GM21529 (cell line): ENCODE measurements around the gene RNF126.
"Not testable (repeated sequence)": the region's sequence is repeated elsewhere in the genome, so short reads cannot be mapped to it uniquely, and the experiment has no call there.

ENCODE experiments used
- ATAC-seq: cut with Tn5 transposase; IDR thresholded peaks from one replicate; pipeline ENCODE4 v1.9.1; 2021; ENCODE audit not compliant: unreplicated experiment

Gene RNF126

DNA sequence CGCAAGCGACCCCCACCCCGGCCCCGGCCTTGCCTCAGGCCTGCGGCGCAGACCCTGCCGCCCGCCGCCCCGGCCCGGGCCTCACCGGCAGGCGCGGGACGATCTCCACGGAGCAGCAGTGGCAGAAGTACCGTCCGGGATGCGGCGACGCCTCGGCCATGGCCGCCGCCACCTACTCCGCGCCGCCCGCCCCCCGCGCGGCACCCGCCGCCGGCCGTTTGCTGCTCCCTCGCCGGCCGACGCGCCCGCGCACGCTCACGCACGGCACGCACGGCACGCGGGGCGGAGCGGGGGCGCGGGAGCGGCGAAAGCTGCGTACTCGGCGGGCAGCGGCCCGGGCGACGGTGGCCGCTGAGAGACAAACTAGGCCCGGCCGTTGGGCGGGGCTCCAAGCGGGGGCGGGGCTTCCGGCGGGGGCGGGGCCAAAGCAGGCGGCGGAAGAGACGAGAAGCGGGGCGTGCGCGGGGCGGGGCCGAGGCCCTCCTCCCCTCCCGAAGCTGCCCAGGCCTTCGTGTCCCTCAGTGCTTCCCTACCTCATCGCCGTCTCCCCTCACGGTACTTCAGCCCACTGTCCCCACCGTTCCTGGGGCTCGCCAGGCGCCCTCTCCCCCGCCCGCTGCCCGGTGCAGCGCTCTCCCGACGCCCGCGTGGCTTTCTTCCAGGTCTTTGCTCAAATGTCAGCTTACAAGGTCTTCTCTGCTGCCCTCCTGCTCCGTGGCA, at the start of gene RNF126:
RNF126 (minus strand) TSS at position 253 of the 720 bp plus-strand sequence; CDS start at position 160, 93 bp downstream.
- ATAC-seq = peak; percentile 54

DNA sequence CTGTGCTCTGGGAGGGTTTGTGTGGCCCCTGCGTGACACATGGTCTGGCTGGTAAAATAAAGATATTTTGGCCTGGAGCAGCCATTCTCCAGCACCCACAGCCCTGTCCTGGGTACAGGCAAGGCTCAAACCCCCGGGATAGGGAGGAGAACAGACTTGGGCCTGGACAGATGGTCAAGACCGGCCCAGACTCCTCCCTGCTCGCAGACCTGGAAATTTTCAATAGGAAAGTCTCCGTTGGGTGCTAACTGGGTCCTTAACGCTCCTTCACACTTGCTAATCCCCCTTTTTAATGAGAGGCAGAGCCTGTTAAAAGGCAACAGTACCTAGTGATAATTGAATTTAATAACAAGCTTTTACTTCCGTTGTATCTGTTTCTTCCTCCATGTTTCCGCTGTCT, 48.2 kb upstream of the RNF126 start:
- ATAC-seq = no peak

DNA sequence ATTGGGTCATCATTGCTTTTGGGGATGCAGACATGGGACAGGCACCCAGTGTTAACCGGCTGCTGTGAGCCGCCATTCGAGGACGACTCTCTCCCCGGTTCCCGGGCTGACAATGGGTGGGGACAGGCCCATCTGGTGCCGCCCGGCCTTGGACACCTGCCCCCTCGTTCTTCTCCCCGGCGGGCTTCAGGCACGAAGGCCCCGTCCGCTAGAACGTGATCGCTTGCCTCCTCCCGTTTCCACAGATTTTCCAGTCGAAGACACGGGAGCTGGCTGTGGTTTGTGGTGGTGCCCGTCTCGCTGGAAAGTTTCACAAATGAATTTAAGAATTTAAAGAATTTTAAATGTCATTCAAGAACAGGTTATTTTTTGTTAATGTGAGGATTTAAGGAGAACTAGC, 47.8 kb upstream of the RNF126 start:
- ATAC-seq = no peak

DNA sequence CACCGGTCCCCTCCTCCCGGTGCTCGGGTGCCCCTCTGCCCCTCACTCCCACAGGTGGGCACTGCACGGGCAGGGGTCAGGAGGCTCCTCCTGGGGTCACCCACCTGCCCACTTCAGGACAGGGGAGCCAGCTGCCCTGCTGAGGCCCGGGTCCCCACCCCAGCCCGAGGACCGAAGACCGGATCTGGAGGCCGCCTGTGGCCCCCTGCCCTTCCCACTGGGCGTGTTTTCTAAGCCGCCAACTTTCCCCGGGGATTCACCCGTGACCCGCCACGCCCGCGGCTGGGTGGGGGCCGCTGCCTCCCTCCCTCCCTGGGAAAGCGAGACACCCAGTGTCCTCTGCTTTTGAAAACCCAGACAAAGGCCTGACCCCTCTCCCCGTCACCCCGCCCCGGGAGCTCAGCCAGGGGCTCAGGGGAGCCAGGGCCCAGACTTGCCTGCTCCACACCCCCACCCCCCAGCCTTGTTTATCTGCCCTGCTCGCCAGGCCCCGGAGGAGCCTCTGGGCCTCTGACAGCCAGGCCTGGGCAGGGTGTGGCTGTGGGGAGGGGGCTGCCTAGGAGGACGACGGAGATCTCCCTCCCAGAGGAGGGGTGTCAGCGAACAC, 47.1 kb upstream of the RNF126 start:
- ATAC-seq = no peak

DNA sequence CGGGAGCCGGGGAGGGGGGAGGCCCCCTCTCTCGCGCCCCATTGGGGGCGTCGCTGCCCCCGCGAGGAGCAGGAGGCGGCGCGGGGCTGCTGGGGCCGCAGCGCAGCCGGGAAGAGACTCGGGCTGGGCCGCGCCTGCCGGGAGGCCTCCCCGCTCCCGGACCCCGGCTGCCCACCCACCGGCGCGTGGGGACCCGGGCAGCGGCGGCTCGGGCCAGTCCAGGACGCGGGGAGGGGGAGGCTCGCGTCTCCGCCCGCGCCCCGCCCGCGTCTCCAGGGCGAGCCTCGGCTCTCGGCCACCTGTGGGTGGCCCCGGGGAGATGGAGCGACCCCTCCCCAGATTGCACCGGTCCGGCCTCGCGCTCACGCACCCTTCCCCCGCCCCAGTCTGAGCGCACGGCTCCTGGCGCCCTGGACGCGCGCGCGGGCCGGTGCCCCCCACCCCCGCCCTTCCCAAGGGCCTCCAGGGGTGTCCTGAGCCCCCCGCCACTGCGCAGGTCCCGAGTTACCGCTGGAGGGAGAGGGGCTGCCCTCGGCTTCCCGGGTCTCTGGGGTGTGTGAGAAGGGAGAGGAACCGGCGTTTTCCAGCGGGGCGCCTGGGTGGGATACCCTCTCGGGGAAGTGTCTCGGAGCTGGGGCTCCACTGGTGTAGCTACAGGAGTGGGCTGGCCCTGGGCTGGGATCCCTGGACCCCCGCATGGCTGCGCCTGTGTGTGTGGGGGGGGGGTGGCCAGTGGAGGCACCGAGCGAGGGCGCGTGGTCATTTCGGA, 46.4 kb upstream of the RNF126 start:
- ATAC-seq = no peak

DNA sequence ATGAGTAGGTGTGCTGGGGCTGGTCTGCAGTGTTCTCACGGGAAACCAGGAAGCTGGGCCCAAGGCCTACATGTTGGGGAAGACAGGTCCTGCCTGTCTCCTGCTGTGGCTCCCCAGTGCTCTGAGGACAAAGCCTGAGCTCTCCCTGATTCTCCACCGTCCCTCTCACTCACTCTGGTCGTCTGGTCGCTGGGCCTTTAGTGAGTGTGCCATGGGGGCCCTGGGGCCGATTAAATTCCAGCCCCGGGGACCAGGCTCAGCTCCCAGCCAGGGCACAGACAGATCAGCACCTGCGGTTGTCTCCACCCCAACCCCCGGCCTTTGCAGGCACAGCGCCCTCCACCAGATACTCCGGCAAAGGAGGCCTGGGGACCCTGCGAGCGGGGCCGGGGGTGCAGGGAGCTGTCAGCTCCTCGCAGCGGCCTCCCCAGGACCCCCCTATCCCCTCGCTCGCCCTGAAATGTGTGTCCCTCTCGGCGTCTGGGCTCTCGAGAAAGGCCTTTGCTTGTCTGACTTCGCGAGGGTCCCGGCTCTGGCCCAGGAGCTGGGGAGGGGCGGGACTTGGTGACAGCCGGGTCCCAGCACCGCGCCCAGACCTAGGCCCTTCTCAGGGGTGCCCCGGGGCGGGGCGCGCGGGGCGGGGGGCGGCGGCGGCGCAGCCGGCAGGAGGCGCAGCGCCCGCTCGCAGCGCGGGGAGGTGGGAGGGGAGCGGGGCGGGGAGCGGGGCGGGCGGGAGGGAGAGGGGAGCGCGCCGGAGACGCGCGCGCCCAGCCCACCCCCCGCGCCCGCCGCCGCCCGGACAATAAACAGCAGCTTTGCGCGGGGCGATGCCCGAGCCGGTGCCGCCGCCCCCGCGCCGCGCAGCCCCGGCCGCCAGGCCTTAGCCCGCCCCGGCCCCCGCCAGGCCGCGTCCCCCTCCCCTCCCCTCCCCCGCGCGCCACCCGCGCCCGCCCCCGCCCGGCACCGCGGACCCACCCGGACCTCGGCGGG, 45.4 kb upstream of the RNF126 start, which contains the start of gene PALM:
PALM (plus strand) TSS at position 782 of the 990 bp plus-strand sequence. CDS start 212 bp downstream, outside the sequence.
- ATAC-seq = no peak

DNA sequence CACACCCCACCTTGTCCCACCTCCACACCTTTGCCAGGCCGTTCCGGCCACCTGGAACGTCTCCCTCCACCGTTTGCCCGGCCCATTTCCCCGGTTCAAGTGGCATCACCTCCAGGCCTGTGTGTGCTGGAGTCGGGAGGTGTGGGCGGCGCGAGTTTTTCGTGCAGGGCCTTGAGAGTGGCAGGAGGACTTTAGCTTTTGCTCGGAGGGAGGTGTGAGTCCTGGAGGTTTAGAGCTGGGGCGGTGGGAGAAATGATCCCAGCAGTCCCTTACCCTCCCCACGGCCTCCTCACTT, 41.4 kb upstream of the RNF126 start:
- ATAC-seq = no peak

DNA sequence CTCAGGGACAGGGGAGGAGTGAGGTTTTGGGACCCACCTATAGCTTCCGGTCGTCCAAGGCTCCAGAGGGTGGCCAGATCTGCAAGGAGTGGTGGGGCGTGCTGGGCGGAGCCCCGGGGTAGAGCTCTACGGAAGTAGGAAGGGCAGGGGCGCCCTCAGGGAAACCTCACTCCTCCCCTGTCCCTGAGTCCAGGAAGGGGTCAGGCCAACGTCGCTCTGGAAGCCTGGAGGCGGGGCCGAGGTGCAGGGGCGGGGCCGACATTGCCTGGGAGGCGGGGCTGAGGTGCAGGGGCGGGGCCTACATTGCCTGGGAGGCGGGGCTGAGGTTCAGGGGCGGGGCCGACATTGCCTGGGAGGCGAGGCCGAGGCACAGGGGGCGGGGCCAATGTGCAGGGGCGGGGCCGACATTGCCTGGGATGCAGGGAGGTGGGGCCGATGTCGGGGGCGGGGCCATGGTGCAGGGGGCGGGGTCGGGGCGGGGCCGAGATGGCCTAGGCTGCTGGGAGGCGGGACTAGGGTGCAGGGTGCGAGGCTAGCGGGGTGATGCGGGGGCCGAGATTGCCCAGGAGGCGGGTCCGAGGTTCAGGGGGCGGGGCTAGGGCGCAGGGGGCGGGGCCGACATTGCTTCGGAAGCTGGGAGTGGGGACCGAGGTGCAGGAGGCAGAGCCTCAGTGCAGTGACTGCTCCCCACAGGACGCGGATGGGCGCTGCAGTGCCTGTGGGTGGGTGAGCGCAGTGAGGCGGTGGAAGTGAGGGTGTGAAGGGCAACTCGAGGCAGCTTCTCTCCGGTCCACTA, 40.8 kb upstream of the RNF126 start:
- ATAC-seq = no peak

DNA sequence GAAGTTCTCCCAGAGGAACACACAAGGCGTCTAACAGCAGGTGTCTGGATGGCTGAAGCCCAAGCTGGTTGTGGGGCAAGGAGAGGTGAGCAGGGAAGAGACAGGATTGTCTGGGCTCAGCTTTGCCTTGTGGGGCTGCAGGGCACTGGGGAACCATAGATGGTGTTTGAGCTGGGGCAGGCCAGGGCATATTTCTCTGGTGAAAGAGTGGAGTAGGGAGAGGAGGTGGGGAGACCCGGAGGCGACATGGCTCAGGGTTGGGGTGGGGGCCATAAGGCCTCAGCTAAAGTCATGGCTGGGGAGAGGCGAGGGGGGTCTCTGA, 40.3 kb upstream of the RNF126 start:
- ATAC-seq = no peak

DNA sequence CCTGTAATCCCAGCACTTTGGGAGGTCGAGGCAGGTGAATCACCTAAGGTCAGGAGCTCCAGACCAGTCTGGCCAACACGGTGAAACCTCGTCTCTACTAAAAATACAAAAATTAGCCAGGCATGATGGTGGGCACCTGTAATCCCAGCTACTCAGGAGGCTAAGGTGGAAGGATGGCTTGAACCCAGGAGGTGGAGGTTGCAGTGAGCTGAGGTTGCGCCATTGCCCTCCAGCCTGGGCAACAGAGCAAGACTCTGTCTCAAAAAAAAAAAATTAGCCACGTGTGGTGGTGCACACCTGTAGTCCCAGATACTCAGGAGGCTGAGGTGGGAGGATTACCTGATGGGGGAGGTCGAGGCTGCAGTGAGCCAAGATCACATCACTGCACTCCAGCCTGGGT, 39.8 kb upstream of the RNF126 start:
- not testable (repeated sequence) for ATAC-seq

DNA sequence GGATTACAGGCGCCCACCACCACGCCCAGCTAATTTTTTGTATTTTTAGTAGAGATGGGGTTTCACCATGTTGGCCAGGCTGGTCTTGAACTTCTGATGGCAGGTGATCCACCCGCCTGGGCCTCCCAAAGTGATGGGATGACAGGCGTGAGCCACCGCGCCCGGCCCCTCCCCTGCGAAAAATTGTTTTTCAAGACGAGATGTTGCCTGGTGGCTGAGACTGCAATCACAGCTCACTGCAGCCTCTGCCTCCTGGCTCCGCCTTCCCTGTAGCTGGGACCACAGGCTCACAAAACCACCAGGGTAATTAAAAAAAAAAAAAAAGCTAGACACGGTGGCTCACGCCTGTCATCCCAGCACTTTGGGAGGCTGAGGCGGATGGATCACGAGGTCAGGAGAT, 36.9 kb upstream of the RNF126 start:
- ATAC-seq = not testable (repeated sequence)

DNA sequence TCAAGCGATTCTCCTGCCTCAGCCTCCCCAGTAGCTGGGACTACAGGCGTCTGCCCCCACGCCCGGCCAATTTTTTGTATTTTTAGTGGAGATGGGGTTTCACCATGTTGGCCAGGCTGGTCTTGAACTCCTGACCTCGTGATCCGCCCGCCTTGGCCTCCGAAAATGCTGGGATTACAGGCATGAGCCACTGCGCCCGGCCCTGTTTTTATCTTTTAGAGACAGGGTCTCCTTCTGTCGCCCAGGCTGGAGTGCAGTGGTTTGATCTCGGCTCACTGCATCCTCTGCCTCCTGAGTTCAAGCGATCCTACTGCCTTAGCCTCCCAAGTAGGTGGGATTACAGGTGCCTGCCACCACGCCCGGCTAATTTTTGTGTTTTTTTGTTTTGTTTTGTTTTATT, 35.5 kb upstream of the RNF126 start:
- not testable (repeated sequence) for ATAC-seq

DNA sequence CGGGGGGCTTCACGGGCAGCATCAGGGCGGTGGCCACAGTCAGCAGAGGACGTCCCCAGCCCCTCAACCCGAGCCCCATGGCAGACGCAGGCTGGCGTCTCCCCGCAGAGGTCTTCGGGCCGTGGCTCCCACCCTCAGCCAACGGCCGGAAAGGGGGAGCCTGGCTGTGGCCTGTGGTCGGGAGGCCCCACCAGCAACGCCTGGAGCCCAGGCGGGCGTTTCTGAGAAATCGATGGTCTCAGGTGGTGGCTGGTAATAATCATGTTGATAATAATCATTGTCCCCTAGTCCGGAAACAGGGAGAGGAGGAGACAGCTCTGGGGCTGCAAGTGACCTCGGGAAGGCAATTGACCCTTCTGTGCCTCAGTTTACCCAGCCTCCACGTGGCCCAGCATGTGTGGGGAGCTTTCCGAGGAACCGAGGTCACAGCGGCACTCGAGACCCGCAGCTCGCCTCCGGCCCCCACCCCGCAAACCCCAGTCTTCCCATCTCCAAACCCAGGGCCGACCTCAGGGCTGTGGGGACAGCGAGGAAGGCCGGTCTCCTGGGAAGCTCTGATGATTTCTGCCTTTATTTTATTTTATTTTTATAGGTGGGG, 32.4 kb upstream of the RNF126 start, which contains the start of gene PRSS57:
PRSS57 (minus strand) TSS at position 101 of the 598 bp plus-strand sequence; CDS start at position 79, 22 bp downstream.
- ATAC-seq = no peak

DNA sequence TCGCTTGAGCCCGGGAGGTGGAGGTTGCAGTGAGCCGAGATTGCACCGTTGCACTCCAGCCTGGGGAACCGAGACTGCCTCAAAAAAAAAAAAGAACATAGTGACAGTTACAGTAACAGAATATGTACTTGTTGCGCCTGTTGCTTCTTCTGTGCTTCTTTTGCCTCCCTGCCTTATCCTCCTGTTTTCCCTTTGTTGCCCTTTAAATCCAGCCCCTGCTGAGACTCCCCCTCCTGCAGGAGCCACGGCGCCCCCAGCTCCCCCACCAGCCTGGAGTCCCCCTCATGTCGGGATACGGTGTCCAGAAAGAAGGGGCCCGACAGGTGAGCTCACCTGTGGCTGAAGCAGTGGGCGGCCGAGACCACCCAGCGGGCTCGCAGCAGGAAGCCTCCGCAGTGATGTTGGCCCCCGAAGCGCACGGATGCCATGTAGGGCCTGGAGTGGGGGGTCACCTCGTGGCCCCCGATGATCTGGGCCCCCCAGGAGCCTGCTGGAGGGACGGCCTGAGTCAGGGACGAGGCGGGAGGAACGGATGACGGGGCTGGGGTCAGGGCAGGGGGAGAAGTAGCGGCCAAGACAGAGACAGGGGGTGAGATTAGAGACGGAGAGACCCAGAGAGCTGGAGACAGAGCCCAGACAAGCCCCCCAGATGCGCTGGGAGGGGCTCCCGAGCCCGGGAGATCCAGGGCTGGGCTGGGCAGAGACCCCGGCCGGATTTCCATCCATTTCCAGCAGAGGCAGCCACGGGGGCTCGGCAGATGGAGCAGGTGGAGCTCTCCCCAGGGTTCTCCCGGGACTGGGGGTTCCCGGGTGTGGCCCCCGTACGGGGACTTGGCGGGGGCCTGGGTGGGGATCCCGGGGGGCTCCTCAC, 31.7 kb upstream of the RNF126 start:
- ATAC-seq = no peak

DNA sequence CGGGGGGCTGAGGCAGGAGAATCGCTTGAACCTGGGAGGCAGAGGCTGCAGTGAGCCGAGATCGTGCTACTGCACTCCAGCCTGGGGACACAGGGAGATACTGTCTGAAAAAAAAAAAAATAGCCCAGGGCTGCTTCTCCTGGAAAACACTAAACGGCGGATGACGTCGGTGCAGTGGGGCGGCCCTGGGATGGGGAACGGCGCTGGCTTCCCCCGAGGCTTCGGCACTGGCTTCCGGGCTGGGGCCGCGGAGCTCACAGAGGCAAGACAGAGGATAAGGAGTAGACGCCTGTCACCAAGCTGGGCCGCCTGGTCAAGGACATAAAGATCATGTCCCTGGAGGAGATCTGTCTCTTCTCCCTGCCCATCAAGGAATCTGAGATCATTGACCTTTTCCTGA, 27.2 kb upstream of the RNF126 start:
- ATAC-seq = no peak

DNA sequence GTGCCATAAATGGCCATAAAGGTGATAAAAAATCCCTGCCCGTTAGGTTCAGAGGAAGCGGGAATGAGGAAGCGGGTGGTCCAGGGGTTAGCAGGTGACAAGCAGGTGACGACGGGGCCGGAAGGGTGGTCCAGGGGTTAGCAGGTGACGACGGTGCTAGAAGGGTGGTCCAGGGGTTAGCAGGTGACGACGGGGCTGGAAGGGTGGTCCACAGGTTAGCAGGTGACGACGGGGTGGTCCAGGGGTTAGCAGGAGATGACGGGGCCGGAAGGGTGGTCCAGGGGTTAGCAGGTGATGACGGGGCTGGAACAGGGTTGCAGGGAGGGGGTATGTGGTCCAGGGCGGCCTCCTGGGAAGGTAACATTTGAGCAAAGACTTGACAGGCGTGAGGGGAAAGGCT, 26.0 kb upstream of the RNF126 start:
- ATAC-seq = no peak

DNA sequence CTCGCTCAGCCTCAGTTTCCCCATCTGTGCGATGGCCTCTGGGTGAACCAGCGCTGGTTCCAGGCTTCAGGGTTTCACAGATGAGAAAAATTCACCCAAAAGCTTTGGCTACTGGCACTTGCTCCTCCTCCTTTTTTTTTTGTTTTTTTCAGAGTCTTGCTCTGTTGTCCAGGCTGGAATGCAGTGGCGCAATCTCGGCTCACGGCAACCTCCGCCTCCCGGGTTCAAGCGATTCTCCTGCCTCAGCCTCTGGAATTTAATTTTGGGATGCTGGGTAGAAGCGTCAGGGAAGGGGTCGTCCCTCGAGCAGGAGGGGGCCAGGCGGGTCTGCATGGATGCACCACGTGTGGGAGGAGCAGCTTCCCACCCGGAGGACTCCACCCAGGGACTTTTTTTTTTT, 25.2 kb upstream of the RNF126 start:
- no peak for ATAC-seq

DNA sequence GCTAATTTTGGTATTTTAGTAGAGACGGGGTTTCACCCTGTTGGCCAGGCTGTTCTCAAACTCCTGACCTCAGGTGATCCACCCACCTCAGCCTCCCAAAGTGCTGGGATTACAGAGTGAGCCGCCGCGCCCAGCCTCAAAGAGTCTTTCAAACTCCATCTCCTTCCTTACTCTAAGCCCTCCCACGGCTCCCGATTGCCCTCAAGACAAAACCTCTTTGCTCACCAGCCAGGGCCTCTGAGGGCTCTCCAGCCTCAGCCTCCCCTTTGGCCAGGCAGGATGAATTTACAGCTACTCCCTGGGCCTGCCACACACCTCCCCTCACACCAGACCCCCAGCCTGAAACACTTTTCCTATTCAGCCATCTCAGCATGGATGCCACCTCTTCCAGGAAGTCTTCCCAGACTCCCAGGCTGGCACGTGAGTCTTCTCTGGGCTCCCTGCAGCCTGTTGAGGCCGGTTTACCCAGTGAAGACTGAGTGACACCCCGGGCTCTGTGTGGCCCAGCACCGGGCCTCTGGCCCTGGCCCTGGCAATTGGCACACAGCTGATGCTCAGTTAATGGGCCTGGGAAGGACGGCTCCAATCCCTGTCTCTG, 24.7 kb upstream of the RNF126 start:
- ATAC-seq = no peak
